Activated CD4-positive, alpha-beta T cell treated with anti-CD3 and anti-CD28 coated beads for 24 hours (primary cell): ENCODE measurements around the gene APOL5.
"Not testable (repeated sequence)": the region's sequence is repeated elsewhere in the genome, so short reads cannot be mapped to it uniquely, and the experiment has no call there.

Experiments used
- DNase-seq, 2 donors: peaks; one replicate each; pipeline ENCODE4 v3.0.0-alpha.2; 2020; ENCODE audit warnings: low read depth in 2 of 2

Gene APOL5

GRCh38 chr22:35708917-35709316 is 8.8 kb upstream of the APOL5 start:
- no peak for DNase-seq

DNA sequence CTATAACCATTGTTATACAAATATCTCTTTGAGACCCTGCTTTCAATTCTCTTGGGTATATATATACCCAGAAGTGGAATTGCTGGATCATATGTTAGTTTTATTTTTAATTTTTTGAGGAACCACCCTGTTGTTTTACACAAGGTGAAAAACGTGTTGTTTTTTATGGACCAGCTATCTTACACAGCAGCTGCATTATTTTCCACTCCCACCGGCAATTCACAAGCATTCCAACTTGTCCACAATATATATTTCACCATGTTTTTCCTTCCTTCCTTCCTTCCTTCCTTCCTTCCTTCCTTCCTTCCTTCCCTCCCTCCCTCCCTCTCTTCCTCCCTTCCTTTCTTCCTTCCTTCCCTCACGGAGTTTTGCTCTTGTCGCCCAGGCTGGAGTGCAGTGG is 6.3 kb upstream of the APOL5 start:
- no peak for DNase-seq

- DNase-seq: no peak
Observed at GRCh38 chr22:35712672-35713071, 5.0 kb upstream of the APOL5 start.

GRCh38 chr22:35719212-35719875 is 1.7 kb downstream of the APOL5 start:
- no peak for DNase-seq

DNA sequence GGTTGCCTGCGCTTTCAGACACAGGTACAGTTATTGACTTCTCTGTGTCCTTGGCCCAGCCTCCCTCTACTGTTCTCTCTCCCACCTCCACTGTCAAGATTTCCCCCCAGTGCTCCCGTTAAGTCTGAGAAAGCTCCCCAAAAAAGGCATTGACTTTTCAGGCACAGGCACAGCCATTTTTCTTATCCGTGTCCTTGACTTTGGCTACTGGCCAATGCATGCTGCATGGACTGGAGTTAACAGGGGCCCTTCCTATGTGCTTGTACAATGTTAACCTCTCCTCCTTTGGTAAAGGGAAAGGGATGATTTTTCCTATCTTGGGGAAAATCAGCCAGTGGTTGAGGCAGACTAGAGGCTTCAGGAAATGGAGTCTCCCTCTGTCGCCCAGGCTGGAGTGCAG is 4.3 kb downstream of the APOL5 start:
- no peak for DNase-seq

- no peak for DNase-seq
Observed at GRCh38 chr22:35725521-35725920, 7.8 kb downstream of the APOL5 start.

- DNase-seq: no peak
Observed at GRCh38 chr22:35726398-35726797, 8.7 kb downstream of the APOL5 start.

- DNase-seq: no peak
Observed at GRCh38 chr22:35726933-35727332, 9.3 kb downstream of the APOL5 start.

GRCh38 chr22:35727436-35727835 is 9.8 kb downstream of the APOL5 start:
- no peak for DNase-seq

- DNase-seq: no peak
Observed at GRCh38 chr22:35728639-35729308, 11.1 kb downstream of the APOL5 start.

- no peak for DNase-seq
Observed at GRCh38 chr22:35729309-35729698, 11.6 kb downstream of the APOL5 start.

DNA sequence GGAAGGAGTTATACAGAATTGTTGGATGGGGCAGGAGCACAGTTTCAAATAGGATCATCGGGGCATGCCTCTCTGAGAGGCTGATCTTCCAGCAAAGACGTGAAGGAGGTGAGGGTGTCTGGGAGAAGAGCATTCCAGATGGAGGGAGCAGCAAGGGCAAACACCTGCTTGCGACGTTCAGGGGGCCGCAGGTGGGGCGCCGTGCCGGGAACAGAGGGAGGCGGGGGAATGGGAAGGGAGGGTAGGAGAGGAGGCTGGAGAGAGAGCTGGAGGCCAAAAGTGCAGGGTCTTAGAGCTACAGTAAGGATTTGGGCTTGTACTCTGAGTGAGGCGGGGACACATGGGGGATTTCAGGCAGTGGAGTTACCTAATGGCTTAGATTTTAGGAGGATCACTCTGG is 13.6 kb downstream of the APOL5 start:
- DNase-seq: no peak

- DNase-seq: no peak
Observed at GRCh38 chr22:35732116-35732515, 14.4 kb downstream of the APOL5 start.

DNA sequence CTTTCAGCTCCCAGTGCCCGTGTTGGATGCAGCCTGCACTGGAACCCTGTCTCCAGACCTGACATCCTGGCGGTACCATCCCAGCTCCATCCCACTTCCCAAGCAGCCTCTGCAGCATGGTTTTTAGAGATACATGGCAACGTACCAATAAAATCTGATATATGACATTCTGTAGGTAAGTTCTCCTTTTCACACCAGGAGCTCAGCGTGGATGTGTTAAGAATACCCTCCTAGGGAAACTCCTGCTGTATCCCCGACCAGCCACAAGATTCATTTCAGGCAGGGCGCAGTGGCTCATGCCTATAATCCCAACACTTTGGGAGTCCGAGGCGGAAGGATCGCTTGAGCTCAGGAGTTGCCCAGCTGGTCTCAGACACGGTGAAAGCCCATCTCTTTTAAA is 15.4 kb downstream of the APOL5 start:
- DNase-seq: no peak

DNA sequence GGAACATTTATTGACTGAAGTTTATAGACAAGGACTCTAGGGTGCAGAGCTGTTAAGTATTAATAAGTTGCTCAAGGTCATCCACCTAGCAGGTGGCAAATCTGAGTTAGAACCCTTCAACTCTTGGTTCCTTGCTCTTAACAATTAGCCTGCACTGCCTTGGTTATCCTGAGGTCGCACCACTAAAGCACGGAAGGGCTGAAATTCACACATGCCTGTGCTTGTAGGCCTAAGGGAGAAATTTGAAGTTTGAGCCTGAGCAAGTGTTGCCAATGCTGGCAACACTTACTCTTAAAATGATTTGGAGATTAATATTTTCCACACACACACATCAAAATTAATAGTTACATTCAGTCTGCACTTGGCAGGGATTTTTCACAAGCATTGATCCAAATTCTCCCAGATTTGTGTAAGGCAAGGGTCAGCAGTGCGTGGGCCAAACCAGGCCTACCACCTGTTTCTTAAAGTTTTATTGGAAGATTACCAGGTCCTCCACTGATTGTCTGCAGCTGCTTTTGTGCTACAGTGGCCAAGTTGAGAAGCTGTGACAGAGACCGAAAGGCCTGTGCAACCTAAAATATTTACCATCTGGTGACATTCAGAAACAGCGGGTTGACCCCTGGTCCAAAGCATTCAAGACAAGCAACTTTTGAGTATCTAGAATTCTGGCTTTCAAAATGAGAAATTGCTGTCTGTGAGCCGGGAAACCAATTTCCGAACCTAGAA is 16.3 kb downstream of the APOL5 start:
- no peak for DNase-seq

- DNase-seq: no peak
Observed at GRCh38 chr22:35734517-35734827, 16.8 kb downstream of the APOL5 start.

DNA sequence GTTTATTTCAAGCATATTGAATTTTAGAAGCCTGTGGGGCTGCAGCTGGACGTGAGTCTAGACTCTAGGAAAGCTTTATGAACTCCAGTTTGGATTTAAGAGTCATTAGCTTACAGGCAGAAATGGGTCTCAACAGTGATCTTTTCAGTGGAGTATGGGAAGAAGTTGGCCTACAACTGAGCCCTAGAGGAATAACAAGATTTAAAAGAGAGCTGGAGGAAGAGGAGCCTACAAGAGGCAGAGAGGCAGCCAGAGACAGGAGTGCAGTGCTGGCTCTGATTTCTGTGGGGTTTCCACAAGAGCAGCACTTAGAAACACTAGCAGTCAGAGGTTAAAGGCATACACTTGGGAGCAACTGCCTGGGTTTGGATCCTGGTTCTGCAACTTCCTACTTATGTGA is 17.9 kb downstream of the APOL5 start:
- no peak for DNase-seq

- no peak for DNase-seq
Observed at GRCh38 chr22:35736166-35736565, 18.5 kb downstream of the APOL5 start.

GRCh38 chr22:35736701-35737100 is 19.0 kb downstream of the APOL5 start:
- no peak for DNase-seq

GRCh38 chr22:35737886-35738285 is 20.2 kb downstream of the APOL5 start:
- DNase-seq: not testable (repeated sequence)

- DNase-seq: no peak
Observed at GRCh38 chr22:35739076-35739930, 21.6 kb downstream of the APOL5 start.

DNA sequence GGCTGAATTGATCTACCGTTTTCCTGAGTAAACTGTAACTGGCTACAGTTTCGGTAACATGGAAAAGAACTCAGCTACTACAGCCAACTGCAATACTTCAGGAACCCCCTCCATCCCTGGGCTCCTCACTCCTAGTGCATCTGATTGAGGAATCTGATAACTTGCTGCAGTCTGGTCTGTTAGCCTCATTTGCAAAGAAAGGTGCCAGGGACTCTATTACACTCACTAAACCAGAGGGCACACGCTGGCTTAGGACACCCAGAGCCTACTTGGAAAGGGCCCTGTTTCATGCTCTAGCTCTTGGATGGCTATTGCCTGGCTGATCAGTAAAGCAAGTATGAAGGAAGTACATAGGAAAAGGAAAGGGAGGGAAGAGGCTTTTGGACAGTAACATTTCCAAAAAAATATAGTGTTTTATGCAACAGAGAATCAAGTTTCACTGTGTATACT is 22.3 kb downstream of the APOL5 start:
- DNase-seq: no peak
